NCI-H2227 (cell line): ENCODE data around the gene ITFG2.
"Not testable (repeated sequence)": the region's sequence is repeated elsewhere in the genome, so short reads cannot be mapped to it uniquely, and the experiment has no call there.

ENCODE experiments used
- DNase-seq: peaks from one replicate; lab custom pipeline; 2025; ENCODE audit not compliant: unreplicated experiment; lab: John Stamatoyannopoulos, UW

Gene ITFG2

DNA sequence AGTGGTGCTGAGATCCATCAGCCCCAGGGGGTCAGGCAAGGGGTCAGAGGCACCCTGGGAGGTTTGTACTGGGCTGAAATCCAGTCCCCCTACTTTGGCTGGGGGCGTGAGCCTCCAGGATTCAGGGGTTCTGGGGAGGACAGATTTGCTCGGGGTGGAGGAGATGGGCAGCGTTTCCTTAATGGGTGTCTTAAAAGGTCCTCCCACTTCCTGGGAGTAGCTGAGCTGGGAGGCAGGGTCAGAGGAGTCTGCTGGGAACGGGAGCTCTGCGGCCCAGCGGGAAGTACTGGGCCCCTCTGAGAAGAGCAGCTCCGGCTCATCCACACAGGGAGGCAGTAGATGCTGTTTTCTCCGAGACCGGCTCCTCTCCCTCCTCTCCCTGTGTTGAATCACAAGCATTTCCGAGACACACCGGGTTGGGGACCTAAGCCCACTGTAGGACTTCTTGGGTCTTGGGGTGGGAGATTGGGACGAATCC, 46.5 kb downstream of the ITFG2 start:
- no peak for DNase-seq

DNA sequence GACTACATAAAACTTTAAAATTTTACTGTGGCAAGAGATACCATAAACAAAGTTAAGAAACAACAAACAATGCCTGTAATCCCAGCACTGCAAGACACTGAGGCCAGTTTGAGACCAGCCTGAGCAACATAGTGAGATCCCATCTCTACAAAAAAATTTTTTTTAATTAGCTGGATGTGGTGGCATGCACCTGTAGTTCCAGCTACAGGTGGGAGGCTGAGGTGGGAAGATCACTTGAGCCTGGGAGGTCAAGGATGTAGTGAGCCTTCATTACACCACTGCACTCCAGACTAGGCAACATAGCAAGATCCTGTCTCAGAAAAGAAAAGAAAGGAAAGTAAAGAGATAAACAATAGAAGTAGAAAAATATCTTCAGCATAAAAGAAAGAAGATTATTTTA, 47.7 kb downstream of the ITFG2 start:
- no peak for DNase-seq

DNA sequence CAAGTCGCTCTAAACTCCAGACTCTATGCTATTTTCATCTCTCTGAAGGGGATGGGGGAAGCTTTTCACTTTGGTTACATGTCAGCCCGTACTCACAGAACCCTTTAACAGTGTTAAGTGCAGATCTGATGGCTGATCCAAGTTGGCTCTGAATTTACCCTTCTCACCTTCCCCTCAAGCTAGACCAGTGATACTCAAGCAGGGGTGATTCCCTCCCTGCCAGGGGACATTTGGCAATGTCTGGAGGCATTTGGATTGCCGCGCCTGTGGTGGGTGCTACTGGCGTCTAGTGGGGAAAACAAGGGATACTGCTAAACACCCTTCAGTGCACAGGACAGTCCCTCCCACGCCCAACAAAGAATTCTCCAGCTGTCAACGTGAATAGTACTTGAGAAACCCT, 50.4 kb downstream of the ITFG2 start:
- DNase-seq: no peak

DNA sequence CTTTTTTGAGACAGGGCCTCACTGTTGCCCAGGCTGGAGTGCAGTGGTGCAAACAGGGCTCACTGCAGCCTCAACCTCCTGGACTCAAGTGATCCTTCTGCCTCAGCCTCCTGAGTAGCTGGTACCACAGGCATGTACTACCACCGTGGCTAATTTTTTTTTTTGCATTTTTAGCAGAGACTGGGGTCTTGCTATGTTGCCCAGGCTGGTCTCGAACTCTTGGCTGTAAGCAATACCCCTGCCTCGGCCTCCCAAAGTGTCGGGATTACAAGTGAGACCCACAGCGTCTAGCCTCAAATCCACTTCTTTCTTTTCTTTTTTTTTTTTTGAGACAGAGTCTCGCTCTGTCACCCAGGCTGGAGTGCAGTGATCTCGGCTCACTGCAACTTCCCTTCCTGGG, 50.9 kb downstream of the ITFG2 start:
- DNase-seq: not testable (repeated sequence)

DNA sequence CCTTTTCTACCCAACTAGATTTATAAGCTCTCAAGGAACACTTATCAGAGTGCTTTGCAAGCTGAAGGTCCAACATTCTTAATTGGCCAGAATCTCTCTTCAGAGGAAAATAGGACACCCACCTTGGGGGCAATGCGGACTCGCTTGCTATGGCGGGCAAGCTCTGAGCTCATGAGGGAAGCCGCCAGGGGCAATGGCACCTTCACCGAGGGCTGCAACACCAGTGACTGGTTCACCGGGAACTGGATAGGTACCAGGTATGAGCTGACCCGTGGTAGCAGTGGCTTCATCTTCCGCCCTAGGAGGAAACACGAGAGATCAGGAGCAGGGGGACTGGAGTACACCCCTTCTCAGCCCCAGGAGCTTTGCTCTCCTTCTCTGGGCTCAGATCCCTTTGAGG, 51.7 kb downstream of the ITFG2 start:
- DNase-seq: no peak

DNA sequence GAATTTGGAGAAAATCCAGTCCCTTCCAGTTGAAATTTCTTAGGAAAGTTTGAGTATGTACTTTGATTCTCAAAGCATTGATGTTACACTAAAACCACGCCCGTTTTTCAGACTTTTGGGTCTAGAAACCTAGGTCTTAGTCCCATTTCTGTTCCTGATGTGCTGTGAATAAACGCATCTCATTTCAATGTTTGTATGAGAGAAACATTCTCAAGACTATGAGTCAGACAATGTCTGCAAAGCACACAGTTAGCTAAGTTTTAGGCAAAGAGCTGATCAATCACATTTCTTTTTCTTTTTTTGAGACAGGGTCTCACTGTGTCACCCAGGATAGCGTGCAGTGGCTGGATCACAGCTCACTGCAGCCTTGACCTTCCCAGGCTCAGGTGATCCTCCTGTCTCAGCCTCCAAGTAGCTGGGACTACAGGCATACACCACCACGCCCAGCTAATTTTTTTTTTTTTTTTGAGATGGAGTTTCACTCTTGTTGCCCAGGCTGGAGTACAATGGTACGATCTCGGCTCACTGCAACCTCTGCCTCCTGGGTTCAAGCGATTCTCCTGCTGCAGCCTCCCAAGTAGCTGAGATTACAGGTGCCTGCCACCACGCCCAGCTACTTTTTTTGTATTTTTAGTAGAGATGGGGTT, 56.6 kb downstream of the ITFG2 start:
- DNase-seq: not testable (repeated sequence)
